Activated CD4-positive, alpha-beta T cell treated with anti-CD3 and anti-CD28 coated beads, Interleukin-2, amount 10 ng/mL, durations not matched to agents 24 days and 14 days (primary cell): ENCODE measurements around the gene SV2C. TPM values are rescaled to one million over a fixed set of nuclear protein-coding genes. Genes with fewer than 3 reads are reported as not detected.
"Not testable (repeated sequence)": the region's sequence is repeated elsewhere in the genome, so short reads cannot be mapped to it uniquely, and the experiment has no call there.

ENCODE experiments used
- DNase-seq: peaks from one replicate; pipeline ENCODE4 v3.0.0; 2022
- H3K27ac Mint-ChIP-seq: one replicate; pipeline ENCODE4 v1.8.0; 2022; ENCODE audit warnings: mild to moderate bottlenecking, mixed read lengths
- H3K27me3 Mint-ChIP-seq: one replicate; pipeline ENCODE4 v1.8.0; 2022; ENCODE audit warnings: mixed read lengths
- H3K36me3 Mint-ChIP-seq: one replicate; pipeline ENCODE4 v1.8.0; 2022; ENCODE audit warnings: low read depth, mild to moderate bottlenecking, mixed read lengths
- H3K4me1 Mint-ChIP-seq: one replicate; pipeline ENCODE4 v1.8.0; 2021; ENCODE audit warnings: mixed read lengths
- H3K4me3 Mint-ChIP-seq: one replicate; pipeline ENCODE4 v1.8.0; 2022; ENCODE audit warnings: mild to moderate bottlenecking, moderate library complexity, mixed read lengths
- H3K9me3 Mint-ChIP-seq: one replicate; pipeline ENCODE4 v1.8.0; 2021; ENCODE audit warnings: mixed read lengths
- intact Hi-C: fragments of 100-400 bp; cut with micrococcal nuclease; formaldehyde crosslinking; loops from one replicate; pipeline ENCODE4 v1.15.1; 2023
- total RNA-seq: library from RNA; stranded (reverse); gene quantifications from 2 replicates; pipeline ENCODE4 v1.2.3, GENCODE V29; 2022

The SV2C gene
- not detected in 2 replicates for total RNA-seq

- DNase-seq = peak; percentile 78
- intact Hi-C loops = no loop called here
- peaks cover 16% of the 10 kb centered on the region for H3K4me1 Mint-ChIP-seq
- H3K4me3 Mint-ChIP-seq = peak within 1 kb of the TSS; percentile 81
- peaks cover 3% of the 10 kb centered on the region for H3K36me3 Mint-ChIP-seq
- H3K27ac Mint-ChIP-seq = no peak within 1 kb of the TSS
- H3K9me3 Mint-ChIP-seq = no peaks in the 10 kb centered on the region
- H3K27me3 Mint-ChIP-seq = peaks cover 83% of the 10 kb centered on the region
These were observed at the start of gene SV2C for GRCh38 chr5:76082772-76083554. TSS of gene SV2C (plus strand) at chr5:76083383. CDS start at chr5:76131751, 48,368 bp downstream.

GRCh38 chr5:76037736-76038151, 45.4 kb upstream of the SV2C start:
- peak overlapping the region; percentile 29 for H3K27ac Mint-ChIP-seq
- DNase-seq = peak; percentile 74
- H3K27me3 Mint-ChIP-seq = peaks cover 22% of the 10 kb centered on the region
- H3K4me1 Mint-ChIP-seq, intact Hi-C loops, H3K36me3 Mint-ChIP-seq: not testable (repeated sequence)
- peak overlapping the region; percentile 74 for H3K4me3 Mint-ChIP-seq
- H3K9me3 Mint-ChIP-seq = peaks cover 16% of the 10 kb centered on the region

GRCh38 chr5:76038212-76038611, 45.0 kb upstream of the SV2C start:
- intact Hi-C loops = no loop called here
- H3K4me3 Mint-ChIP-seq = peak overlapping the region; percentile 74
- peaks cover 8% of the 10 kb centered on the region for H3K4me1 Mint-ChIP-seq
- H3K9me3 Mint-ChIP-seq = peaks cover 20% of the 10 kb centered on the region
- H3K27ac Mint-ChIP-seq = no peak overlapping the region
- DNase-seq = no peak
- H3K36me3 Mint-ChIP-seq = no peaks in the 10 kb centered on the region
- H3K27me3 Mint-ChIP-seq = peaks cover 22% of the 10 kb centered on the region

DNA sequence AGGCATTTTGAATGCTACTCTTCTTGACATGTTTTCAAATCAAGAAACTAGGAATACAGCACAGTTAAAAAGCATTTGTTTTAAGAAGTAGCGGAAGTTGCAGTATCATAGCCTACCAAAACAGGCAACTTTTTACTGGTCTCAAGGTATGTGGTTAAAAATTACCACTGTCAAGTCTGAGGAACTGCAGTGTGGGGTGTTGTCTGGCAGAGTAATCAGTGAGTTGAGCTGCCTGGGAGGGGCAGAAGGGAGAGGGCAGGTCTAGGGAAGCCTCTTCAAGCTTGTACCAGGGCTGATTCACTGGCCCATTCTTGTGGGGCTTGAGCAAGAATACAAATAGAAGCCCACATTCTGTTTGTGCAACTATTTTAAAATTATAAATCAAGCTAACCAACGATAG, 42.4 kb upstream of the SV2C start:
- intact Hi-C loops = no loop called here
- Mint-ChIP-seq H3K9me3 (peaks cover 13% of the 10 kb centered on the region), H3K36me3 (no peaks in the 10 kb centered on the region), H3K27ac (no peak overlapping the region), H3K4me1 (peaks cover 8% of the 10 kb centered on the region), H3K27me3 (peaks cover 20% of the 10 kb centered on the region), H3K4me3 (no peak overlapping the region)
- no peak for DNase-seq

DNA sequence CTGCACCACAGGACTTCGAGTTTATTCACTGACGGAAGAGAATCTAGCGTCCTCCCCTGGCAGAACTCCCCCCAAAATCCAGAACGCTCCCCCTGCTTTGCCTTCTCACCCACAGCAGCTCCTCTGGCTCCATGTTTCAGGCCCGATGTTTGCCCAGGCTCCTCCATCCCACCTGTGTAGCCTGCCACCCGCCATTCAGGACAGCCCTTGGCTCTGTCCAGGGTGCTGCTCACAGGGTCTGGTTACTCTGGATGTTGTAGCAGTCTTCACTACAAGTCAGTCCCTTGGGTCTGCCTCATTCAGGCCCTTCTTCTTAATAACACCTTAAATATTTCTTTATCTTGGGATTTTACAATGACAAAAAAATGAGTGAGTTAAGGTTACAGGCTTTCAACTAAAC, 41.3 kb upstream of the SV2C start:
- DNase-seq = peak; percentile 60
- H3K27me3 Mint-ChIP-seq = peaks cover 24% of the 10 kb centered on the region

DNA sequence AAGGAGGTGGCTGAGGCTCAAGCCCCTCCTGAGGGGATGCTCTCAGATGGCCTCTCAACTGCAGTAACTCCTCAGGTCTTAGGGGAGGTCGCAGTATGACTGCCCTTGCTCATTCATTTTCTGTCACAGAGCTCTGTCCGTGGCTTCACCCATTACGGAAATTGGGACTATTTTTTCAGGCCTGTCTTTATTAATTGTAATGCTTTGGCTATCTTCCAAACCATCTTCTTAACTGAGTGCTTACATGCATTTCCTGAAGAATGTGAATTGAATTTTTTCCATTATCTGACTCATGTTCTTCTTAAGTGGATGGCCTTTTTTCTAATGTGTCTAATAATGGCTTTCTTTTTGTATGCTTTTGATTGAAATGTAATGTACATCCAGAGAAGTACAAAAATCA, 36.4 kb upstream of the SV2C start:
- no peak overlapping the region for H3K4me3 Mint-ChIP-seq
- no peak overlapping the region for H3K27ac Mint-ChIP-seq
- no peaks in the 10 kb centered on the region for H3K4me1 Mint-ChIP-seq
- H3K36me3 Mint-ChIP-seq = no peaks in the 10 kb centered on the region
- H3K9me3 Mint-ChIP-seq = peaks cover 12% of the 10 kb centered on the region
- peaks cover 18% of the 10 kb centered on the region for H3K27me3 Mint-ChIP-seq
- no peak for DNase-seq
- intact Hi-C loops = no loop called here

More for the DNA sequence above, 41.3 kb upstream of the SV2C start:
- Mint-ChIP-seq H3K4me3 (no peak overlapping the region), H3K4me1 (peaks cover 8% of the 10 kb centered on the region), H3K27ac (no peak overlapping the region), H3K9me3 (peaks cover 13% of the 10 kb centered on the region), H3K36me3 (no peaks in the 10 kb centered on the region)
- intact Hi-C loops = no loop called here

GRCh38 chr5:76050134-76050533, 33.0 kb upstream of the SV2C start:
- intact Hi-C loops = no loop called here
- H3K4me3 Mint-ChIP-seq = no peak overlapping the region
- no peaks in the 10 kb centered on the region for H3K9me3 Mint-ChIP-seq
- H3K27ac Mint-ChIP-seq = no peak overlapping the region
- no peak for DNase-seq
- H3K36me3 Mint-ChIP-seq = no peaks in the 10 kb centered on the region
- peaks cover 19% of the 10 kb centered on the region for H3K27me3 Mint-ChIP-seq
- H3K4me1 Mint-ChIP-seq = no peaks in the 10 kb centered on the region

GRCh38 chr5:76062502-76063041, 20.6 kb upstream of the SV2C start:
- Mint-ChIP-seq H3K9me3 (no peaks in the 10 kb centered on the region), H3K27me3 (peaks cover 11% of the 10 kb centered on the region), H3K27ac (no peak overlapping the region), H3K4me1 (no peaks in the 10 kb centered on the region), H3K36me3 (no peaks in the 10 kb centered on the region), H3K4me3 (no peak overlapping the region)
- DNase-seq = no peak
- intact Hi-C loops = no loop called here

GRCh38 chr5:76065258-76065657, 17.9 kb upstream of the SV2C start:
- H3K9me3 Mint-ChIP-seq = no peaks in the 10 kb centered on the region
- no peak overlapping the region for H3K4me3 Mint-ChIP-seq
- H3K27me3 Mint-ChIP-seq = peaks cover 15% of the 10 kb centered on the region
- H3K27ac Mint-ChIP-seq = no peak overlapping the region
- no peaks in the 10 kb centered on the region for H3K36me3 Mint-ChIP-seq
- no peak for DNase-seq
- intact Hi-C loops = no loop called here
- no peaks in the 10 kb centered on the region for H3K4me1 Mint-ChIP-seq

- intact Hi-C loops = no loop called here
- DNase-seq = no peak
- Mint-ChIP-seq H3K27me3 (peaks cover 22% of the 10 kb centered on the region), H3K4me3 (no peak overlapping the region), H3K9me3 (no peaks in the 10 kb centered on the region), H3K4me1 (no peaks in the 10 kb centered on the region), H3K36me3 (no peaks in the 10 kb centered on the region), H3K27ac (no peak overlapping the region)
These were observed 14.0 kb upstream of the SV2C start for GRCh38 chr5:76069061-76069735.

GRCh38 chr5:76074487-76075065, 8.6 kb upstream of the SV2C start:
- Mint-ChIP-seq H3K36me3 (no peaks in the 10 kb centered on the region), H3K4me1 (no peaks in the 10 kb centered on the region), H3K4me3 (no peak overlapping the region), H3K27ac (no peak overlapping the region), H3K9me3 (no peaks in the 10 kb centered on the region), H3K27me3 (peaks cover 60% of the 10 kb centered on the region)
- peak; percentile 70 for DNase-seq
- intact Hi-C loops = loop anchor here (1.0 kb wide), 1 partner anchor 182 kb away; no protein-coding TSS in a partner anchor

DNA sequence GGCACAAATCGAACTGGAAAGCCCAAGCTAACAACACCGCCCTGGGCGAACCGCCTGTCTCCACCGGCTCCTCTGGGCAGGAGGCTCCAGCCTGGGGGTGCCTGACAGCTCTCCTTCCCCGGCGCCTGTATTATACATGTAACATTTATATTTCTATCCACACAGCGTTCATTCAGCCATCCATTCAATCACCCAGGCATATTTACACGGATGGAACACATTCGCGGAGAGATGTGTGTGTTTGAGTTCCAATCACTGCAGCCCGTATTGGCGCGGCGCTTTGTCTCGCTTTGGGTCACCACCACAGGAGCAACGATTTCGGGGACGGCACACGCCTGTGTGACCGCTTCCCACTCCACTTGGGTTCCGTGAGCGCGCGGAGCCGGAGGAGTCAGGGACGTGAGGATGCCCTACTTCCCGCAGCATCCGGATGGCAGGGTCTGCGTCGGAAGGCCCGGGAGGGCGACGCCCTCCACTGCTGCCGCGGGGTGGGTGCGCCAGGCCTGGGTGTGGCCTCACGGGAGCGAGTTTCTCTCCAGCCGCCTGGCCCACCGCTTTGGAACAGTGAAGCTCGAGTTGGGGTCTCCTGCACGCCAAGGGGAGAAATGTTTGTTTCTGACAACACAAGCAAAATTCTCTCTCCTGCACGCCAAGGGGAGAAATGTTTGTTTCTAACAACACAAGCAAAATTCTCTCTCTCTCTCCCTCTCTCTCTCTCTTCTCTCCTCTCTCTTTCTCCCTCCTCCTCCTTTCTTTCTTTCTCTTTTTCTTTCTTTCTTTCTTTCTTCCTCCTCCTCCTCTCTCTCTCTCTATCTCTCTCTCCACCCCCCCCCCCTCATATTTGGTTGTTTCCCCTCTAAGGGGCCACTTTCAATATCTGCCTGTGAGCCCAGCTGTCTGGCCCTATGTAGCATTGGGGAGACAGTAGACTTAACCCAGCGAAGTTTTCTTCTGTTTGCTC, 1.1 kb upstream of the SV2C start:
- Mint-ChIP-seq H3K27ac (no peak overlapping the region), H3K27me3 (peaks cover 82% of the 10 kb centered on the region), H3K9me3 (no peaks in the 10 kb centered on the region), H3K4me1 (peaks cover 16% of the 10 kb centered on the region), H3K36me3 (peaks cover 3% of the 10 kb centered on the region), H3K4me3 (peak overlapping the region; percentile 81)
- intact Hi-C loops = no loop called here
- DNase-seq = peak; percentile 61
